Astrocyte (in vitro differentiated cells and primary cell): ENCODE measurements around the gene PYGB.

Experiments used
- CTCF ChIP-seq: IDR thresholded peaks from 2 replicates; pipeline ENCODE4 v1.5.1; 2011; ENCODE audit warnings: low read depth, mild to moderate bottlenecking, inconsistent platforms, low read length, moderate library complexity; ENCODE audit not compliant: insufficient read depth
- EZH2 ChIP-seq: IDR thresholded peaks from 2 replicates; pipeline ENCODE4 v1.6.1; 2012; ENCODE audit warnings: mild to moderate bottlenecking, low read length, inconsistent platforms; ENCODE audit not compliant: insufficient read depth

- TF ChIP-seq CTCF (no peak), EZH2 (no peak)
These were observed 17.6 kb upstream of the PYGB start for GRCh38 chr20:25230166-25230831.
